Measurements from ENCODE around the gene MINDY4B. TPM values are rescaled to one million over a fixed set of nuclear protein-coding genes. Genes with fewer than 3 reads are reported as not detected.

MINDY4B gene
- total and polyA plus RNA-seq, 2 of the 4 experiments (the other 2 are of a cell fraction): not detected

GRCh38 chr3:150890295-150890694 is 14.9 kb downstream of the MINDY4B start:
- H3K56ac ChIP-seq (ENCODE audit: extremely low read depth, insufficient read depth, low read length): no peak overlapping the region
- H3K9ac ChIP-seq (ENCODE audit: low read depth, low read length): no peak overlapping the region
- H2BK120ac ChIP-seq (ENCODE audit: low read depth, low read length): no peak overlapping the region
- no peak overlapping the region for H3K27ac ChIP-seq (ENCODE audit: insufficient read depth, low read length)
- no peaks in the 10 kb centered on the region for H3K4me1 ChIP-seq (ENCODE audit: control insufficient read depth, insufficient read depth, low read length)
- no peak overlapping the region for H3K14ac ChIP-seq (replicated peaks; ENCODE audit: low read depth, low read length)
- H3K23ac ChIP-seq (ENCODE audit: low read depth, low read length): no peak overlapping the region
- H3K4me3 ChIP-seq (ENCODE audit: insufficient read depth, low read depth, low read length): no peak overlapping the region
- no peak overlapping the region for H4K91ac ChIP-seq (ENCODE audit: insufficient read depth, low read depth, low read length)
- CTCF ChIA-PET: no interaction called here
- H3K27me3 ChIP-seq (ENCODE audit: control insufficient read depth, insufficient read depth, low read length): peaks cover 6% of the 10 kb centered on the region
- H2AFZ ChIP-seq (replicated peaks; ENCODE audit: low read length, poor library complexity): no peak overlapping the region
- no peak overlapping the region for H2AK5ac ChIP-seq (ENCODE audit: low read depth, low read length)
- no TSS peak for BruUV-seq (replicated peaks)
- DNase-seq: peak; percentile 46
- no peak overlapping the region for H3K4me2 ChIP-seq (ENCODE audit: low read depth, low read length)
- ATAC-seq (ENCODE audit: low read depth): peak; percentile 68
- H3K9me3 ChIP-seq (ENCODE audit: control insufficient read depth, insufficient read depth, low read length): no peaks in the 10 kb centered on the region
- TF ChIP-seq CEBPB (IDR thresholded peaks at IDR 0.05; ENCODE audit: low read depth, low read length) (peak; percentile 78), USF2 (IDR thresholded peaks at IDR 0.05; ENCODE audit: low read depth, low read length) (no peak)
- POLR2A ChIA-PET (ENCODE audit: unreplicated experiment): no interaction called here
- no peak overlapping the region for H4K8ac ChIP-seq (ENCODE audit: low read depth in 2 of 2, low read length in 2 of 2)
- in situ Hi-C loops (cut with MboI; ENCODE audit: low sequenced_read_pairs) (no loop called here), intact Hi-C loops (cut with micrococcal nuclease) (no loop called here), dilution Hi-C loops (cut with HindIII; ENCODE audit: low sequenced_read_pairs, unreplicated experiment) (no loop called here)
- H3K9me1 ChIP-seq (ENCODE audit: insufficient read depth, low read length): no peaks in the 10 kb centered on the region
- H2BK15ac ChIP-seq (ENCODE audit: low read depth, low read length): no peak overlapping the region
- no peak overlapping the region for H3K18ac ChIP-seq (ENCODE audit: low read depth, low read length)
- no peak overlapping the region for H2AK9ac ChIP-seq (replicated peaks; ENCODE audit: low read depth, low read length, poor library complexity)
- no peaks in the 10 kb centered on the region for H3K79me1 ChIP-seq (ENCODE audit: low read depth in 1 of 2, low read length in 2 of 2)
- H3K36me3 ChIP-seq (ENCODE audit: control insufficient read depth, insufficient read depth, low read length): no peaks in the 10 kb centered on the region
- H2BK20ac ChIP-seq (ENCODE audit: low read depth, low read length): no peak overlapping the region
- H4K5ac ChIP-seq (ENCODE audit: low read depth, low read length): no peak overlapping the region
- no peak overlapping the region for H3K4ac ChIP-seq (ENCODE audit: low read depth, low read length)
- no CpG with 5 or more reads among the region's 3 CpGs for whole genome bisulfite sequencing, 2 experiments (ENCODE audit: extremely low coverage in 2 of 2, insufficient read length in 1 of 2)
- H4K20me1 ChIP-seq (ENCODE audit: insufficient read depth, low read length): no peaks in the 10 kb centered on the region
- H2BK5ac ChIP-seq (ENCODE audit: low read depth, low read length, poor library complexity, severe bottlenecking): no peak overlapping the region
